ENCODE measurements around the gene ALLC. TPM values are rescaled to one million over a fixed set of nuclear protein-coding genes. Genes with fewer than 3 reads are reported as not detected.

Gene ALLC
- total RNA-seq, 1 experiment from 2014 or later, result not detected

DNA sequence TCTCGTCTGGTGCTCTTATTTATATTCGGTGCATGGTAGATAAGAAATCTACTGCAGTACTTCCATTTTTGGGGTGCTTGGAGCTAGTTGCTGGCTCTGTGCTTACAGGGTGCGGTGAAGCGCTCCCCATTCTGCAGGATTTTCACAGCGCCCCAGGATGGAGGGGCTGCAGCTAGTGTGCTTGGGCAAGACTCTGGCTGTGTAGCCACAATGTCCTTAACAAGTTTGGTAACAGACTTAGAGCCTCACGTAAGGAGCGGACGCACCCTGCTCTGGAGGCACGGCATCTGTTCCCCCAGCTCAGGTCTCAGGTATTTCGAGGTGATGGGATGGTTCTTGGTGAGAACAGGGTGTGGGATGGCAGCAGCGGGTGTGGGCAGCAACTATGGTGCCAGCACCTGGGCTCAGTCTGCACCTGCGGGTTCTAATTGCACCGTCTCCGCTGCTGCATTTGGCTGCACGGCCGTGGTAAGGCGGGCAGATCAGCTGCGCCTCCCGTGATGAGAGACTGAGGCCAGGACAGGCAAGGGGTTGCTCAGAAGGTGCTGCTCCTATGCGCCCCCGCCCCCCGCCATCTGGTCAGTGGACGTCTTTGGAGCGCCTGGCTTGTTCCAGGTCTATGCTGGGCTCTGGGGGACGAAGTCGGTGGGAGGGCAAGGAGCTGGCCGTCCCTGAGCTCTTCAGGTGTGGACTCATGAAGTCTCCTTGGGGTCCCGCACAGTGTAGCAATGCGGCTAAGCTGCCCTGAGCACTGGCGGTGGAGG, 20.1 kb upstream of the ALLC start:
- DNase-seq (ENCODE audit: unreplicated experiment), result no peak
- Mint-ChIP-seq H3K9me3 (ENCODE audit: unreplicated experiment) (no peaks in the 10 kb centered on the region), H3K4me3 (ENCODE audit: unreplicated experiment) (no peak overlapping the region), H3K27ac (ENCODE audit: low read depth, unreplicated experiment) (no peak overlapping the region), H3K27me3 (ENCODE audit: insufficient read depth, unreplicated experiment) (no peaks in the 10 kb centered on the region), H3K4me1 (ENCODE audit: insufficient read depth, unreplicated experiment) (peaks cover 14% of the 10 kb centered on the region), H3K36me3 (ENCODE audit: insufficient read depth, unreplicated experiment) (no peaks in the 10 kb centered on the region)
- ChIA-PET CTCF (interaction anchor here (0.6 to 1.8 kb wide), 3 partner anchors 12 to 143 kb away, joined by 3 to 6 read pairs (median 3); no protein-coding TSS in a partner anchor), POLR2A (interaction anchor here (0.8 kb wide), 1 partner anchor 59 kb away, joined by 3 read pairs; no protein-coding TSS in a partner anchor)
- intact Hi-C loops (cut with micrococcal nuclease), result no loop called here
- TF ChIP-seq, protein P1, sequence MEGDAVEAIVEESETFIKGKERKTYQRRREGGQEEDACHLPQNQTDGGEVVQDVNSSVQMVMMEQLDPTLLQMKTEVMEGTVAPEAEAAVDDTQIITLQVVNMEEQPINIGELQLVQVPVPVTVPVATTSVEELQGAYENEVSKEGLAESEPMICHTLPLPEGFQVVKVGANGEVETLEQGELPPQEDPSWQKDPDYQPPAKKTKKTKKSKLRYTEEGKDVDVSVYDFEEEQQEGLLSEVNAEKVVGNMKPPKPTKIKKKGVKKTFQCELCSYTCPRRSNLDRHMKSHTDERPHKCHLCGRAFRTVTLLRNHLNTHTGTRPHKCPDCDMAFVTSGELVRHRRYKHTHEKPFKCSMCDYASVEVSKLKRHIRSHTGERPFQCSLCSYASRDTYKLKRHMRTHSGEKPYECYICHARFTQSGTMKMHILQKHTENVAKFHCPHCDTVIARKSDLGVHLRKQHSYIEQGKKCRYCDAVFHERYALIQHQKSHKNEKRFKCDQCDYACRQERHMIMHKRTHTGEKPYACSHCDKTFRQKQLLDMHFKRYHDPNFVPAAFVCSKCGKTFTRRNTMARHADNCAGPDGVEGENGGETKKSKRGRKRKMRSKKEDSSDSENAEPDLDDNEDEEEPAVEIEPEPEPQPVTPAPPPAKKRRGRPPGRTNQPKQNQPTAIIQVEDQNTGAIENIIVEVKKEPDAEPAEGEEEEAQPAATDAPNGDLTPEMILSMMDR (IDR thresholded peaks at IDR 0.05; ENCODE audit: unreplicated experiment), result no peak
- no TSS peak for BruUV-seq (replicated peaks)

DNA sequence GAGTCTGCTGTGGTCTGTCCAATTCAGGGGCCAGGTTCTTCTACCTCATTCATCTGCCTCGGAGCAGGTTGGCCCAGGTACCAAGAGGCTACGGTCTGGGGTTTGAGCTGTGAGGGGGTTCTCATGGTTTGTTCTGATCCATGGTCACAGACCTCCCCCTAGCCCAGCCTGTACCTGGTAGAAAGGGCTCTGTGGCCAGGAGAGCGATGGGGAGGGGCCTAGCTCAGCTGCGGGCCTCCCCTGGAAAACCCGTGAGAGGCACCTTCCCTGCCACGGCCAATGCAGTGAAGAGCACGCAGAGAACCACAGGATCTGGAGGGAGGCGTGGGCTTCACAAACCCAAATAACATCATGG, 19.6 kb upstream of the ALLC start:
- TF ChIP-seq, protein P1 (IDR thresholded peaks at IDR 0.05; ENCODE audit: unreplicated experiment), result no peak
- no peak for DNase-seq (ENCODE audit: unreplicated experiment)
- ChIA-PET CTCF (interaction anchor here (0.6 kb wide), 1 partner anchor 142 kb away, joined by 3 read pairs; no protein-coding TSS in a partner anchor), POLR2A (no interaction called here)
- intact Hi-C loops (cut with micrococcal nuclease), result no loop called here
- Mint-ChIP-seq H3K9me3 (ENCODE audit: unreplicated experiment) (no peaks in the 10 kb centered on the region), H3K4me1 (ENCODE audit: insufficient read depth, unreplicated experiment) (peaks cover 8% of the 10 kb centered on the region), H3K4me3 (ENCODE audit: unreplicated experiment) (no peak overlapping the region), H3K27me3 (ENCODE audit: insufficient read depth, unreplicated experiment) (no peaks in the 10 kb centered on the region), H3K27ac (ENCODE audit: low read depth, unreplicated experiment) (no peak overlapping the region), H3K36me3 (ENCODE audit: insufficient read depth, unreplicated experiment) (no peaks in the 10 kb centered on the region)
- no TSS peak for BruUV-seq (replicated peaks)

DNA sequence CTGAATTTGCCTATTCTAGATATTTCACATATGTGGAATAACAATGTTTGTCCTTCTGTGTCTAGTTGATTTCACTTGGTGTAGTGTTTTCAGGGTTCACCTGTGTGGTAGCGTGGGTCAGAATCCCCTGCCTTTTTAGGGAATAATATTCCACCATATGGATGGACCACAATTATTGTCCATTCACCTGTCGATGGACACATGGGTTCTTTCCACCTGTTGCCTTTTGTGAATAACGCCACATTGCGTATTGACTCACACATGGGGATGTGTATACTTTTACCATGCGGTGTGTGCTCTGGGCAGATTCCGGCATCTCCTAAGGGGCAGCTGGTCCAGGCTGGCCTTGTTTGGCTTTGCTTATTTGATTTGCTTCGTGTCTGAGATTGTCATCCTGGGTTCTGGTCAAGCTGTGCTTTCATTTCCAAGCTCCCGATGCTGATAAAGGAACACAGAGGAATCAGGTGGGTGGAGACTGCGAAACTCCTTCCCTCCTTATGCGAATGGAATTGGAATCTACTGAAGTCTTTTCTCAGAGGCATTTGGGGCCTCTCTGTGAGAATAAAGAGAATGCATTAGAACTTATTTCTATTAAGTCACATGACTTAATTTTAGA, 18.9 kb upstream of the ALLC start:
- POLR2A ChIA-PET, result no interaction called here
- Mint-ChIP-seq H3K4me3 (ENCODE audit: unreplicated experiment) (no peak overlapping the region), H3K36me3 (ENCODE audit: insufficient read depth, unreplicated experiment) (no peaks in the 10 kb centered on the region), H3K9me3 (ENCODE audit: unreplicated experiment) (no peaks in the 10 kb centered on the region), H3K27ac (ENCODE audit: low read depth, unreplicated experiment) (no peak overlapping the region), H3K27me3 (ENCODE audit: insufficient read depth, unreplicated experiment) (no peaks in the 10 kb centered on the region), H3K4me1 (ENCODE audit: insufficient read depth, unreplicated experiment) (peaks cover 6% of the 10 kb centered on the region)
- TF ChIP-seq, protein P1 (IDR thresholded peaks at IDR 0.05; ENCODE audit: unreplicated experiment), result no peak
- intact Hi-C loops (cut with micrococcal nuclease), result no loop called here
- no TSS peak for BruUV-seq (replicated peaks)
- CTCF ChIA-PET, result interaction anchor here (0.6 kb wide), 1 partner anchor 21 kb away, joined by 3 read pairs; no protein-coding TSS in a partner anchor
- DNase-seq (ENCODE audit: unreplicated experiment), result no peak

DNA sequence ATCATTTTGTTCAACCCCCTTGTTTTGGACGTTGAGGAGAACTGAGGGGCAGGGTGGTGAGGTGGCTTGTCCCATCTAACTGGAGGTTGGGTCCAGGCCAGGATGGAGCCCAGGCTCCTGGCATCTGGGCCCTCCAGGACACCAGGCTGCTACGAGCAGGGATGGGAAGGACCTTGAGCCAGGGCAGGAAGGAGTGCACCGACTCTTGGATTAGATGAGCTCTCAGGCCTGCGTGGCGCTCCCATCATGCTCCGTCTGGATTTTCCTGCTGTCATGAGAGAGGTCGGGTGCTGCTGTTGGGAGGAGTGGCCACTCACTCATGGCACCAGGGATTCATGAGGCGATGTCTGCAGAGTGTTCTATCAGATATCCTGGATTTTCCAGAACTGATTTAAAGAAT, 18.3 kb upstream of the ALLC start:
- POLR2A ChIA-PET, result no interaction called here
- H3K27me3 Mint-ChIP-seq (ENCODE audit: insufficient read depth, unreplicated experiment), result no peaks in the 10 kb centered on the region
- H3K36me3 Mint-ChIP-seq (ENCODE audit: insufficient read depth, unreplicated experiment), result no peaks in the 10 kb centered on the region
- H3K27ac Mint-ChIP-seq (ENCODE audit: low read depth, unreplicated experiment), result no peak overlapping the region
- DNase-seq (ENCODE audit: unreplicated experiment), result no peak
- no peak overlapping the region for H3K4me3 Mint-ChIP-seq (ENCODE audit: unreplicated experiment)
- no peaks in the 10 kb centered on the region for H3K9me3 Mint-ChIP-seq (ENCODE audit: unreplicated experiment)
- intact Hi-C loops (cut with micrococcal nuclease), result no loop called here
- peaks cover 1% of the 10 kb centered on the region for H3K4me1 Mint-ChIP-seq (ENCODE audit: insufficient read depth, unreplicated experiment)
- no TSS peak for BruUV-seq (replicated peaks)
- TF ChIP-seq, protein P1 (IDR thresholded peaks at IDR 0.05; ENCODE audit: unreplicated experiment), result no peak
- CTCF ChIA-PET, result interaction anchor here (0.6 kb wide), 1 partner anchor 21 kb away, joined by 3 read pairs; no protein-coding TSS in a partner anchor

Measured in MCF 10A (cell line).